CD4-positive, alpha-beta T cell (primary cell): ENCODE data around the gene APOD. TPM values are rescaled to one million over a fixed set of nuclear protein-coding genes. Genes with fewer than 3 reads are reported as not detected.

ENCODE experiments used
- ATAC-seq: fragments of 200-7000 bp; cut with Tn5 transposase; one replicate; pipeline ENCODE4 v1.10.0; 2022; ENCODE audit warnings: mild to moderate bottlenecking; ENCODE audit not compliant: poor library complexity
- CTCF ChIA-PET: fragments of 350-600 bp; sonication (Branson Sonifier 250); formaldehyde crosslinking; loops from one replicate; lab custom pipeline; 2021; ENCODE audit warnings: antibody characterized with exemption, inconsistent platforms; lab: Charles Lee
- POLR2A ChIA-PET: fragments of 350-600 bp; sonication (Branson Sonifier 250); formaldehyde crosslinking; loops from one replicate; lab custom pipeline; 2021; ENCODE audit warnings: antibody characterized with exemption, inconsistent platforms; lab: Charles Lee
- DNase-seq, 14 experiments: peaks; one replicate each; pipeline ENCODE4 v3.0.0-alpha.2; 2013 to 2020; ENCODE audit warnings: mixed read lengths in 2 of 14
- H3K27ac ChIP-seq, 2 donors: one replicate each; pipeline versions ENCODE4 v1.5.1 to v1.7.0; 2013; ENCODE audit warnings: low read length in 2 of 2, low read depth in 1 of 2, mild to moderate bottlenecking in 1 of 2
- H3K27me3 ChIP-seq, 2 experiments: 1 replicate in 1 of 2; 2 replicates in 1 of 2; pipeline versions ENCODE4 v1.6.1 to v1.7.0; 2013; ENCODE audit warnings: low read length in 2 of 2, control low read depth in 1 of 2, mild to moderate bottlenecking in 1 of 2, moderate library complexity in 1 of 2; ENCODE audit not compliant: insufficient read depth in 2 of 2, control insufficient read depth in 1 of 2
- H3K36me3 ChIP-seq: one replicate; pipeline ENCODE4 v1.6.1; 2013; ENCODE audit warnings: low read length, control low read depth; ENCODE audit not compliant: insufficient read depth
- H3K4me1 ChIP-seq: one replicate; pipeline ENCODE4 v1.6.1; 2013; ENCODE audit warnings: low read length, control low read depth; ENCODE audit not compliant: insufficient read depth
- H3K4me3 ChIP-seq: one replicate; pipeline ENCODE4 v1.5.1; 2013; ENCODE audit warnings: mild to moderate bottlenecking, low read length, moderate library complexity
- H3K9me3 ChIP-seq, 2 experiments: 1 replicate in 1 of 2; 2 replicates in 1 of 2; pipeline versions ENCODE4 v1.6.1 to v1.7.0; 2013; ENCODE audit warnings: low read length in 2 of 2, mild to moderate bottlenecking in 2 of 2, control low read depth in 1 of 2, moderate library complexity in 1 of 2; ENCODE audit not compliant: control insufficient read depth in 1 of 2, insufficient read depth in 1 of 2
- H3K27ac Mint-ChIP-seq: one replicate; pipeline ENCODE4 v1.8.0; 2020; ENCODE audit warnings: mixed read lengths
- H3K27me3 Mint-ChIP-seq: one replicate; pipeline ENCODE4 v1.8.0; 2021; ENCODE audit warnings: mixed read lengths
- H3K36me3 Mint-ChIP-seq: one replicate; pipeline ENCODE4 v1.8.0; 2021; ENCODE audit warnings: low read depth, mixed read lengths
- H3K4me1 Mint-ChIP-seq: one replicate; pipeline ENCODE4 v1.8.0; 2021; ENCODE audit warnings: low read depth, mixed read lengths
- H3K4me3 Mint-ChIP-seq: one replicate; pipeline ENCODE4 v1.8.0; 2020; ENCODE audit warnings: mild to moderate bottlenecking, mixed read lengths
- H3K9me3 Mint-ChIP-seq: one replicate; pipeline ENCODE4 v1.8.0; 2020; ENCODE audit warnings: mixed read lengths
- intact Hi-C, 2 experiments: fragments of 100-400 bp; cut with DNase I in 1 of 2; cut with micrococcal nuclease in 1 of 2; formaldehyde crosslinking; loops; one replicate each; pipeline versions ENCODE4 v1.15.1 to v1.9.0; 2023 to 2025; cut with DNase I, micrococcal nuclease
- total RNA-seq, 174 experiments: library from RNA in 2 of 174; stranded (reverse) in 2 of 174; gene quantifications; one replicate each; pipeline ENCODE4 v1.2.3 and lab custom pipeline; 2021 to 2026
- TF ChIP-seq, protein P1 (sequence below): fragments of 200-600 bp; IDR thresholded peaks from one replicate; pipeline ENCODE4 v1.8.0; 2022; ENCODE audit warnings: antibody characterized with exemption, mild to moderate bottlenecking

Gene APOD
- total RNA-seq, 2 experiments from 2014 or later: not detected

DNA sequence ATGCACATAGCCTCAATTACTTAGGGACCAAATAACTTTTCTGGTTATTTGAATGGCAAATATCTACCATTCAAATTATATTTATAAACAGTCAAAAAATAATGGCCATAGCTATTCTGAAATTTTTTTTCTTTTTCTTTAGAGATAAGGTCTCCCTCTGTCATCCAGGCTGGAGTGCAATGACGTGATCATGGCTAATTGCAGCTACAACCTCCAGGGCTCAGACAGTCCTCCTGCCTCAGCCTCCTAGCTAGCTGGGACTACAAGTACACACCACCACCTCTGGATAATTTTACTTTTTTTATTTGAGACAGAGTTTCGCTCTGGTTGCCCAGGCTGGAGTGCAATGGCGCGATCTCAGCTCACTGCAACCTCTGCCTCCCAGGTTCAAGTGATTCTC lies 57.2 kb downstream of the APOD start:
- Histone ChIP-seq H3K4me1 (peaks cover 36% of the 10 kb centered on the region), H3K4me3 (no peak overlapping the region), H3K36me3 (peaks cover 68% of the 10 kb centered on the region), H3K27me3 (no peaks in the 10 kb centered on the region), H3K9me3 (no peaks in the 10 kb centered on the region), H3K27ac (no peak overlapping the region)
- Mint-ChIP-seq H3K4me1 (peaks cover 85% of the 10 kb centered on the region), H3K27ac (peak overlapping the region; percentile 82), H3K27me3 (no peaks in the 10 kb centered on the region), H3K9me3 (no peaks in the 10 kb centered on the region), H3K36me3 (peaks cover 88% of the 10 kb centered on the region), H3K4me3 (no peak overlapping the region)
- no peak for DNase-seq
- no peak for ATAC-seq
- intact Hi-C loops: no loop called here
- TF ChIP-seq, protein P1, sequence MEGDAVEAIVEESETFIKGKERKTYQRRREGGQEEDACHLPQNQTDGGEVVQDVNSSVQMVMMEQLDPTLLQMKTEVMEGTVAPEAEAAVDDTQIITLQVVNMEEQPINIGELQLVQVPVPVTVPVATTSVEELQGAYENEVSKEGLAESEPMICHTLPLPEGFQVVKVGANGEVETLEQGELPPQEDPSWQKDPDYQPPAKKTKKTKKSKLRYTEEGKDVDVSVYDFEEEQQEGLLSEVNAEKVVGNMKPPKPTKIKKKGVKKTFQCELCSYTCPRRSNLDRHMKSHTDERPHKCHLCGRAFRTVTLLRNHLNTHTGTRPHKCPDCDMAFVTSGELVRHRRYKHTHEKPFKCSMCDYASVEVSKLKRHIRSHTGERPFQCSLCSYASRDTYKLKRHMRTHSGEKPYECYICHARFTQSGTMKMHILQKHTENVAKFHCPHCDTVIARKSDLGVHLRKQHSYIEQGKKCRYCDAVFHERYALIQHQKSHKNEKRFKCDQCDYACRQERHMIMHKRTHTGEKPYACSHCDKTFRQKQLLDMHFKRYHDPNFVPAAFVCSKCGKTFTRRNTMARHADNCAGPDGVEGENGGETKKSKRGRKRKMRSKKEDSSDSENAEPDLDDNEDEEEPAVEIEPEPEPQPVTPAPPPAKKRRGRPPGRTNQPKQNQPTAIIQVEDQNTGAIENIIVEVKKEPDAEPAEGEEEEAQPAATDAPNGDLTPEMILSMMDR: no peak
- CTCF ChIA-PET: interaction anchor here (0.5 to 0.8 kb wide), 3 partner anchors 15 to 16 kb away, joined by 3 to 4 read pairs (median 3); no protein-coding TSS in a partner anchor
- POLR2A ChIA-PET: interaction anchor here (1.1 to 3.7 kb wide), 6 partner anchors 16 to 256 kb away, joined by 3 to 23 read pairs (median 3); partner anchors contain the start of genes ACAP2, PPP1R2 and XXYLT1

DNA sequence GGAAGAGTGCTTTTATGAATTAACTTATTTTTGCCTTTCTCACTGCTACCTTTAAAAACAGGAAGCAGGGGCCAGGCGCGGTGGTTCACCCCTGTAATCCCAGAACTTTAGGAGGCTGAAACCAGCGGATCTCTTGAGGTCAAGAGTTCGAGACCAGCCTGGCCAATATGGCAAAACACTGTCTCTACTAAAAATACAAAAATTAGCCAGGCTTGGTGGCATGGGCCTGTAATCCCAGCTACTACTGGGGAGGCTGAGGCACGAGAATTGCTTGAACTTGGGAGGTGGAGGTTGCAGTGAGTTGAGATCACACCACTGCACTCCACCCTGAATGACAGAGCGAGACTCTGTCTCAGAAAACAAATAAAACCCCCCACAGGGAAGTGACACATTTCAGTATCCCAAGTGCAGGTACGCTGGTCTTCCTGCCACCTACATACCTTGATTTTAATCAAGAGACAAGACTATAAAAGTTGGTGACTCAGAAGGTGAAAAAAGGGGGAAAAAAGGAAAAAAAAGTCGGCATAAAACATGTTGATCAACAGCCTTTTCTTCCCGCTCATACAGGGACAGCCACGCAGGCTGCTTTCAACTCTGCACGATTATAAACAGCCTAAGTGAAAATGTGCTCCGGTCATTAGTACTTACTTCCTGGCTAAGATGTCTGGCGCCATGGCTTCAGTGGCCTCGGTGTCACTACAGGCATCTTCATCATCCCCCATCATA lies 59.4 kb downstream of the APOD start:
- Histone ChIP-seq H3K27me3 (no peaks in the 10 kb centered on the region), H3K4me3 (no peak overlapping the region), H3K4me1 (peaks cover 28% of the 10 kb centered on the region), H3K27ac (peak overlapping the region; percentile 14 to 62), H3K36me3 (peaks cover 74% of the 10 kb centered on the region), H3K9me3 (no peaks in the 10 kb centered on the region)
- DNase-seq (peak in 5 of 14 experiments; percentile 23 to 44 (median 31)), ATAC-seq (peak; percentile 71)
- Mint-ChIP-seq H3K9me3 (no peaks in the 10 kb centered on the region), H3K27ac (peak overlapping the region; percentile 82), H3K4me3 (peak overlapping the region; percentile 78), H3K36me3 (peaks cover 74% of the 10 kb centered on the region), H3K4me1 (peaks cover 67% of the 10 kb centered on the region), H3K27me3 (no peaks in the 10 kb centered on the region)
- POLR2A ChIA-PET: interaction anchor here (0.7 to 4.1 kb wide), 7 partner anchors 11 to 254 kb away, joined by 3 to 24 read pairs (median 3); partner anchors contain the start of genes PPP1R2 and XXYLT1
- TF ChIP-seq, protein P1: no peak
- CTCF ChIA-PET: interaction anchor here (3.0 kb wide), 1 partner anchor 254 kb away, joined by 26 read pairs; the partner anchor contains the start of gene XXYLT1
- intact Hi-C loops: loop anchor here (2.0 to 5.0 kb wide), 3 partner anchors 14 to 842 kb away; no protein-coding TSS in a partner anchor

DNA sequence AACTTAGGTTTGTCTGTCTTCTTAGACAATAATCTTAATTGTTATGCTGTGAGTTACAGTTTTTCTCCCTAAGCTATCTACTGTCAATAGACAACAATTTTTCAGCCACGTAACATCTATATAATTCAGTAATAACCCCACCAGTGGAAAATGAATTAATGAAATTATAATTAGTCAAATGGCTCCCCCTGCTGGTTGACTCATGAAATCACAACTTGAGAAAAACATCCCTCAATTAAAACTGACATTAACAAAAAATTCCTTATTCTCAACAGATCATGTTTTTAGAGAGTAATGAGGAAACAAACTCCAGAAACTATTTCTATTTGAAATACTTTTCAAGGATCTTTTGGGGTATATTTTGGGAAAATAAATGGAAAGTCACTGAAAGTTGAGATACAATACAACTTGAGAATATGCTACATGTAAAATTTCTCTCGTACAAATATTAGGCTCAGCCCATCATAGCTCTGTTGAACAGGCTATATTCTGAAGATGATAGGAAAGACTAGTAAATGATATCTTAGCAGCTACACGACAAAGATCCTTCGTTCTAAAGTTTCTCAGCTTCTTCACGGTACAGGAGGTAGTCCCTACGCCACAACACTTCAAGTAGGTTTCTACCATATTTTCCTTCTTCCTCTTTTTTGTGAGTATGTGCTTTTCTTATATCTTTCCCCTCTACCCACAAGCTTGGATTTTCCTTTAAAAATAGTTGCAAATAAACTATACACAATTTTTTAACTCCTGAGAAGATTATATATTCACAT lies 61.3 kb downstream of the APOD start:
- TF ChIP-seq, protein P1: peak; percentile 93
- H3K27ac ChIP-seq: no peak overlapping the region
- POLR2A ChIA-PET: interaction anchor here (0.7 to 4.1 kb wide), 6 partner anchors 15 to 849 kb away, joined by 3 to 24 read pairs (median 3); partner anchors contain the start of gene XXYLT1

More for the DNA sequence above, 61.3 kb downstream of the APOD start:
- CTCF ChIA-PET: interaction anchor here (0.9 to 3.0 kb wide), 8 partner anchors 15 to 329 kb away, joined by 3 to 26 read pairs (median 3); partner anchors contain the start of genes APOD, PPP1R2 and XXYLT1
- Mint-ChIP-seq H3K27me3 (no peaks in the 10 kb centered on the region), H3K27ac (peak overlapping the region; percentile 82), H3K9me3 (no peaks in the 10 kb centered on the region), H3K36me3 (peaks cover 73% of the 10 kb centered on the region), H3K4me3 (no peak overlapping the region), H3K4me1 (peaks cover 59% of the 10 kb centered on the region)
- Histone ChIP-seq H3K9me3 (no peaks in the 10 kb centered on the region), H3K27me3 (no peaks in the 10 kb centered on the region), H3K4me1 (peaks cover 28% of the 10 kb centered on the region), H3K4me3 (no peak overlapping the region), H3K36me3 (peaks cover 73% of the 10 kb centered on the region)
- peak in 4 of 14 experiments; percentile 59 to 71 (median 63) for DNase-seq
- intact Hi-C loops: loop anchor here (1.0 to 5.0 kb wide), 2 partner anchors 251 to 840 kb away; partner anchors contain the start of gene XXYLT1 (in 2 of the 2)
- peak; percentile 34 for ATAC-seq
